Activated CD8-positive, alpha-beta memory T cell treated with anti-CD3 and anti-CD28 coated beads for 24 hours (primary cell): ENCODE measurements around the gene RIBC2.
A peak's percentile ranks its signal among the peaks of the same experiment; 100 is the strongest.
"Not testable (repeated sequence)": the region's sequence is repeated elsewhere in the genome, so short reads cannot be mapped to it uniquely, and the experiment has no call there.

Experiments
- DNase-seq: peaks from one replicate; pipeline ENCODE4 v3.0.0-alpha.2; 2020

The RIBC2 gene, protein sequence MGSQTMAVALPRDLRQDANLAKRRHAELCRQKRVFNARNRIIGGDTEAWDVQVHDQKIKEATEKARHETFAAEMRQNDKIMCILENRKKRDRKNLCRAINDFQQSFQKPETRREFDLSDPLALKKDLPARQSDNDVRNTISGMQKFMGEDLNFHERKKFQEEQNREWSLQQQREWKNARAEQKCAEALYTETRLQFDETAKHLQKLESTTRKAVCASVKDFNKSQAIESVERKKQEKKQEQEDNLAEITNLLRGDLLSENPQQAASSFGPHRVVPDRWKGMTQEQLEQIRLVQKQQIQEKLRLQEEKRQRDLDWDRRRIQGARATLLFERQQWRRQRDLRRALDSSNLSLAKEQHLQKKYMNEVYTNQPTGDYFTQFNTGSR

DNA sequence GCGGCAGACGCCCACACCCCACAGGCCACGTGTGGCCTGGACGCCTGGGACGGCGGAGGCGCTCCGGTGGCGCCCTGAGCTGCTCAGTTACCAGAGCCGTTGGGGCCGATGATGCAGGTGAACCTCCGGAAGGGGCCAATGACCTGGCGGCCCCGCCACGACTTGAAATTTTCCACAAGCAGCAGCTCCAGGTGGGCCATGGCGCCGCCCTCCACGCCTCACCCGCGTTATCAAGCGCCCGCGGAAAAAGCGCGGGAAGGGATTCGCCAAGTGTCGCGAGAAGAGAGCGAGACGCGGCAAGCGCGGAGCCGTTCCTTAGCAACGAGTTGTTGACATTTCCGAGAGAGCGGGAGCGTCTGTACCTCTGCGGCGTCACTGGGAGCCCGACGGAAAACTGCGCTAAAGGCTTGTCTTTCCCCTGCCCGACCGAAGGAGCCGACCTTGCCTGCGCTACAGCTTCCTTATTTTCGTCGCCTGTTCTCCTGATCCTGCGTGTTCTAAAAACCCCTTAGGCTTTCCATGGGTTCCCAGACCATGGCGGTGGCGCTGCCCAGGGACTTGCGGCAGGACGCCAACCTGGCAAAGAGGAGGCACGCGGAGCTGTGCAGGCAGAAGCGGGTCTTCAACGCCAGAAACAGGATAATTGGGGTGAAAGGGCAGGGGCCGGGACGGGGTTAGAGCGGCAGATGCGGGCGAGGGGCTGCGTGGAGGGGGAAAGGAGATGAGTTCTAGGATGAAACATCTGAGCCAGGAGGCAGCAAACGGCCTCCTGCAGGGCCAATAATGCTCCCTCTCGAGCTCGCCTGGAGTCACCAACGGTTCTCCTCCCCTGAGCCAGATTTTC lies at the start of gene RIBC2, which contains the start of gene SMC1B:
Gene RIBC2 (plus strand): TSS at position 326 of the 844 bp plus-strand sequence. CDS start 194 bp downstream, at position 520.
Gene SMC1B (minus strand): TSS at position 232 of the 844 bp plus-strand sequence. CDS start 32 bp downstream, at position 200.
- peak; percentile 89 for DNase-seq

DNA sequence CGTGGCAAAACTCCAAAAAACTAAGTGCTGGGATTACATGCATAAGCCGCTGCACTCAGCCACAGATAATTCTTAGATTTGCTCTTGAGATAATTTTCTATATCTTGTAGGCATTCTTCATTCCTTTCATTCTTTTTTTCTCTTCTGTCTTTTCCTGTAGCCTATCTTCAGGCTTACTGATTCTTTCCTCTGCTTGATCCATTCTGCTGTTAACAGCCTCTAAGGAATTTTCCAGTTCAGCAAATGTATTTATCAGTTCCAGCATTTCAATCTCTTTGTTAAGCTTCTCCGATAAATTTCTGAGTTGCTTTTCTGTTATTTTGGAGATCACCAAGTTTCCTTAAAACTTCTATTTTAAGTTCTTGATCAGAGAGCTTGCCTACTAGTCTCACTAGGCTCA lies 46.8 kb upstream of the RIBC2 start:
- no peak for DNase-seq

DNA sequence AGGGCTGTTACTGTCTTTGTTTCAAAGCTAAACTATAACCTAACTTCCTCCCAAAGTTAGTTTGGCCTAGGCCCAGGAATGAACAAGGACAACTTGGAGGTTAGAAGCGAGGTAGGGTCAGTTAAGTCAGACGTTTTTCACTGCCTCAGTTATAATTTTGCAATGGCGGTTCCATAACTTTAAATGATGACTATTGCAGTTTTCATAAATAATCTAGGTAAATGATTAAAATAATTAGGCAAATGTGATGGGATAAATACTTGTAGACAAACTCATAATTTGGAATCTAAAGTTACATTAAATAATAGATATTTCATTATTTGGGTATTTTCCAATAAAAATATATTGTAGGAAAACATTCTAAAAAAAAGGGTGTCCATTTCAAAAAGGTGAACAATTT lies 39.9 kb upstream of the RIBC2 start:
- DNase-seq, result not testable (repeated sequence)

DNA sequence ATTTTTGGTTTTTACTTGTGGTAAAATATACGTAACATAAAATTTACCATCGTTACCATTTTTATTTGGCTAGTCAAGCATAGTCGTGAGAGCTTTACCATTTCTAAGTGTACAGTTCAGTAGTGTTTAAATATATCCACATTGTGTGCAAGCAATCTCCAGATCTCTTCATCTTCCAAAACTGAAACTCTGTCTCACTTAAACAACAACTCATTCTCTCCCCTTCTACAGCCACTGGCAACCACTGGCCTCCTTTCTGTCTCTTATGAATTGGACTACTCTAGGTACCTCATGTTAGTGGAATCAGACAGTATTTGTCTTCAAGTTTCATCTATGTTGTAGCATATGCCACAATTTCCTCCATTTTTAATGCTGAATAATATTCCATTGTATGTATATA lies 37.5 kb upstream of the RIBC2 start:
- no peak for DNase-seq

DNA sequence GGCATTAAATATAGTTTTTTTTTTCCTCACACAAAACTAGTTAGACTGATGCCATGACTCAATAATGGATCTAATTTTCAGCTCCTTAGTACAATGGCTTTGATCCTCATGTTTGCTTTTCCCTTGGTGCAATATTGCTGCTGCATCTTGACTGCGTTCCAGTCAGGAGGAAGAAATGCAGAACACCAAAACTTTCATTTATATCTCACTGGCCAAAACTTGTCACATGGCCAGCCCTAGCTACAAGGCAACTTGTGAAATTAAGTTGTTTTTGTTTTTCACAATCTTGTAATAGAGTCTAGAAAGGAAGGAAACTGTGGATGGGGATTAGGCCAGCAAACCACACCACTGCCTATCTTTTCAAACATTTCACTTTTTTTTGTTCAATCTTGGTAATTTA lies 36.8 kb upstream of the RIBC2 start:
- DNase-seq, result no peak

DNA sequence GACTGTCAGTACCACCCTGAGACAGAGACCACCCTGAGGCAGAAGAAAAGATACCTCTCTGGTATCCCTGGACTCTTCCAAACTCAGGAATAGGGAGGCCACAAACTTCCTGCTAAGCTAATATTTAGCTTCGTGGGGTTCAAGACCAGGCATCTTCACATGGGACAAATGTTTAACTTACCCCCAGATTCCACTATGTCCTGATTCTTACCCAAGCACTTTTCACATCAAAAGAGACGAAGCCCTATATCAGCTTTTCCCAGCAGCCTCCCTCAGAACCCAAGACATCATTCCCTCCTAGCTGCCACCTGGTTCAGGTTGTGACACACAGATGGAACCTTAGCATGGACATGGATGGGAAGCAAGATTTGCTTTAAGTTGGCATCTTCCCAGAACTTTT lies 32.1 kb upstream of the RIBC2 start:
- DNase-seq, result no peak

DNA sequence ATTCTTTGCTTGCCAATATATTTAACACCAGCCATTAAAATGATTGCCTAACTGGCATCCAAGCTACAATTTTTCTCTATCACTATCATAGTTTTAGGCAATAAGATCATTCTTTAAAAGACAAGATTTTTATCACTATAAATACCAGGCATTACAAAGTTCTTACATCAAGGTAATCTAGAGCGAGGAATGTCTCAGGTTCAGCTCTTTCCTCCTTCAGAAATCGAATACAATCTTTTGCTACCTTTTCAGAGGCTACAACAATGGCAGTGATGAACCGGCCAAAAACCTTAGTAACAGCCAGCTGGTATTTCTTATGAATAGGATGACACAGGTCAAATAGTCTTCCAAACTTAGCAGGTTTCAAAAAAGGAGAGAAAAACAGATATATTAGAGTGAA lies 23.9 kb upstream of the RIBC2 start:
- no peak for DNase-seq

DNA sequence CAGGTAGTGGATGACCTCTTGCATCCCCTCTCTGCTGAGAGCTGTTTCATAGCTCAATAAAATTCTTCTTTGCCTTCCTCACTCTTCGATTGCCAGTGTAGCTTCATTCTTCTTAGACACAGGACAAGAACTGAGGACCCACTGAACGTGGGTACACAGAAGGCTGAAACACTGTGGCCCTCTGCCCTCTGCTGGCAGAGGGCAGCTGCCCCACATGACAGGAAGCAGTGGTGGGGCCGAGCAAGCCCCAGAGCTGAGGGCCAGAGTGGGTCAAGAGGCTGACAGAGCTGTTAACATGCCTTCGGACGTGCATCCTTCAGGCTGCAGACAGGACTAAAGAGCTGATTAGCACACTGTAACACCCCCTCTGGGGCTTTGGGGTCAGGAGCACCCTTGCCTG lies 15.7 kb upstream of the RIBC2 start:
- no peak for DNase-seq

DNA sequence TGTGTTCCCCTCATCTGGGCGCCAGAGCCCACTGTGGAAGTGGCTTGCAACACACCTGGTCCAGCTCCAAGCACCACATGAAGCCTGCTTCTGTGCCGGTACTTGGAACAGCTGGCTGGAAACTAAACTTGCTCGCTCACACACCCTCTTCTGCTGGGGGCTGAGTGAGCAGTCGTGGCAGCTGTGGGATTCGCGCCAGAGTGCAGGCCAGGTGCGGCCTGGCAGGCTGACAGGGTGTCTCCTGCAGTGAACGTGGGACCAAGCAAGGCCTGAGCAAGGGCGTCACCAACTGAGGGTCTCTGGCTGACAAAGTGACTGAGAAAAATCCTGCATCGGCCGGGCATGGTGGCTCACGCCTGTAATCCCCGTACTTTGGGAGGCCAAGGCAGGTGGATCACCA lies 15.3 kb upstream of the RIBC2 start:
- no peak for DNase-seq

DNA sequence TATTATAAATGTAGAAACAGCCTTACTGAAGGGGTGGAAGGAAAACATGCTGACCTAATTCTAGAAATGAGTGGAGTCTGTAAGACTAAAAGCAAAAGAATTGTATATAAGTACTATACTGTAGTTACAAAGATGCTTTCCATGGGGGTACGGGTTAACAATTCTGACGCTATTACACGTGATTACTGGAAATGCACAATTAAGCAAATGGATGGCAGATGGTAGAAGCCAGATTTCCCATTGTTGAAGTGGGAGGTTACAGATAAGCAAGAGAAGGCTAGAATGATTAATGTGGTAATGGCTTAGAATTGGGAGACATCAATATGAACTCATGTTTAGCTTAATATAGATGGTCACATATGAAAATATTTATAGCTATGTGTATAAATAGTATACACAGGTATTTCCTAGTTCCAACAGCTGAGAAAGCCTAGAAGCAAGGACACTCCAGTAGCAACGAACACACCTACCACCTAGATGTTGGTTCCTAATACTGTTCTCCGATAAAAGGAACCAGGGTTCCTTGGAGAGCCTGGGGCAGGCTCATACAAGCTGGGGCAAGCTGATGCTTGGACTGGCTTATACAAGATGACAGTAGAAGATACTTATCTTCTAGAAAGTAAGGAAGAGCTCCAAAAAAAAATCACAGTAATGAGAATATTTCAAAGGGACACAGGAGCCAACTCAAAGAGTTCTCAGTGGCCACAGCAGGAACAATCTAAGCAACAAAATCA lies 13.6 kb upstream of the RIBC2 start:
- DNase-seq, result no peak

DNA sequence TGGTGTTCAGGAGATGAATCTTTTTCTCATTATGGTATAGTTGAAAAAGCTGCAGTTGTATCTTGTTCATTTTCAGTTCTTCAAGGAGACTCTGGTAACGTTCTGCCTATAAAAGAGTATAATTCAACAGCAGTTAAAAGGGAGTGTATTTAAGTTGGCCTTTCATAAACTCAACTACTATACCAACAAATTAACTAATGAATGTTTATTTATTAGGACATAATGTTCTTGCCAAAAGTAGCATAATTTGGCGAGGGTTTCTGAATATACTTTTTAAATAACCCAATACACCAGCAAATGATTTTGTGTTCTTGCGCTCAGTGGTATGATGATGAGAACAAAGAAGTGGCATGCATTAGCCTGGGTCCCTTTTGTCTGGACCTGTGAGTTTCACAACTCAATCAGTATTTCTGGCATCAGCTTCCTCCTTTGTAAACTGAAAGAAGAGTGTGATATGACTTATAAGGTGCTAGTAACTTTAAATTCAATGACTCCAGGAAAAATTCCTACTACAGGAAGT lies 11.0 kb upstream of the RIBC2 start:
- no peak for DNase-seq

DNA sequence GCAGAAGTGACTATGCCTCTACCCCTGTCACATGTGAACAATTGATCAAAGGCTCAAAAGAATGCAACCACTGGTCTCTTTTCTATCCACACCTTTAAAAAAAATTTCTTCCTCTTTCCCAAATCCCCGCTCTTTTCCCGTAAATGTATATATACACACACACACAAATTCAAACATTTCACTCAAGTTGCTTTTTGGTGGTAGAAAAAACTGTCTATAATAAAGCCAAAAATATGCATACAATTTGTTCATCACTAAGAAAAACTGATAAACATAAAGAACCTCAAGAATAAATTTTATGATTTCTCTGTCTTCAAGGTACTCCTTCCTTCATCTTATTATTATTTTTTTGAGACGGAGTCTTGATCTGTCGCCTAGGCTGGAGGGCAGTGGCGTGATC lies 5.7 kb upstream of the RIBC2 start:
- DNase-seq, result no peak

DNA sequence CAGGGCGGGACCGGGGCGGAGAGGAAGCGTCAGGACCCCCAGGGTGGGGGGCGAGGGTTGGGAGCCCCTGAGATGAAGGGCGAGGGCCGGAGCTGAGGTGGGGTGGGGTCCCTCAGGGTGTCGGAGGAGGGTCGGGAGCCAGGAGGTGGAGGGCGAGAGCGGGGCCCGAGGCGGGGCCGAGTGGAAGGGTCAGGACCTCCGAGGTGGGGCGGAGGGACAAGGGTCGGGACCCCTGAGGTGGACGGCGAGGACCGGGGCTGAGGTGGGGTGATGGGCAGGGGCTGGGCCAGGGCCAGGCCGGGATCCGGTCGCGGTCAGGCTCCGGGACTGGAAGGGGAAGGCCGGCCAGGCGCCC lies 503 bp upstream of the RIBC2 start:
- no peak for DNase-seq

DNA sequence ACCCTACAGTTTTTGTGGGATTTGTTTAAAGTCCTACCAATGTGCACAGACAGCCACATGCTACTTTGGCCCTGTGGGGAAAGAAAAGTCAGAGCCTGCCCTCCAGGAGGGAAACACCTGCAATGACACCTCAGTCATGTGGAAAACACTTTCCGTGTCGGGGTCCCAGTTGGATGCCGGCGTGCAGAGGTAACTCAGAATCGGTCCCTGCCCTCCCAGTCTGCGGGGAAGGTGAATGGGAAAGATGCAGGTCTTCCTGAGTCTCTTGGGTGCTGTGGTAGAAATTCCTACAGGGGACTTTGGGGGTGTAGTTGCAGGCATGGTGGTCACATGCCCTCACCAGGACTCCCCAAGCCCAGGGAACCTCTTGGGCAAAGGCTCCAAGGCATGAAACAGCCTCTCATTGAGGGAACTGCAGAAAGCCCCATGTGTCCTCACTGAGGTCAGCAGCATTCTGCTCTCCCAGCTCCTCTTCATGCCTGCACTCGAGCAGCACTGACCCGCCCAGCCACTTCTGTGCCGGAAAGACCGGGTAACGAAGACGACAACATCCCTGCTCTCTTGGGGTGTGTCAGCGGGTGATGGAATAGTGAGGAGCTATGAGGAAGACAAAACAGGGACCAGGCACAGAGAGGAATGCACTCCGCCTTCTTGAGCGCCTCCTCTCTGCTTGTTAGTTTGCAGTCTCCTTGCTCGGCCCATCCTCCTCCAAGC lies 4.7 kb downstream of the RIBC2 start:
- peak; percentile 44 for DNase-seq

DNA sequence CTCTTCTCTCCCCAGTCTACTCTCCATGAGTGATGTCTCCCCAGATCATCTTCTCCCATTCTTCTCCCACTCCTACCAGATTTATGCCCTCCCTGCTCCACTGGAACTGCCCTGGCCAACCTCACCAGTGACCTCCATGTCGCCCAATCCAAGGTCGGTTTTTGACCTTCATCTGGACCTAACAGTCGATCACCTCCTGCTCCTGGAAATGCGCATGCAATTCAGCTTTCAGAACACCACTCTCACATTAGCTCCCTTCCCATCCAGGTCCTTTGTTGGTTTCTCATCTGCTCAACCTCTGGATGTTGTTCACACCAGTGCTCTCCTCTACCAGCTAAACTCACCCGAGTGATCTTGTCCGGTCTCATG lies 5.3 kb downstream of the RIBC2 start:
- no peak for DNase-seq

DNA sequence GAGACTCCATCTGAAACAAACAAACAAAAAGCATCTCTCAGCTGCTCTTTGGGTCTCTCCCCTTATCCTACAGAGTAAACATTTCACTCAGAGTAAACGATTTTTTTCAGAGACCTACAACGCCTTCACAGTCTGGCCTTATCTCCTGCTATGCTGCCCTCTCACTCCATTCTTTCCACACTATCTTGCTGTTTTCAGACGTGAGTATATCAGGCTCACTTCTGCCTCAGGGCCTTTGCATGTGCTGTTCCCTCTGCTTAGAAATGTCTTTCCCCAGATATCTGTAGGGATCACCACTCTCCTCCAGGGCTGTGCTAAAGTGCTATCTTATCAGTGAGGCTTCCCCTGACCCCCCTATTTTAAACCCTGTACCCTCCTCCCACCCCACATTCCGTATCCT lies 6.5 kb downstream of the RIBC2 start:
- no peak for DNase-seq

DNA sequence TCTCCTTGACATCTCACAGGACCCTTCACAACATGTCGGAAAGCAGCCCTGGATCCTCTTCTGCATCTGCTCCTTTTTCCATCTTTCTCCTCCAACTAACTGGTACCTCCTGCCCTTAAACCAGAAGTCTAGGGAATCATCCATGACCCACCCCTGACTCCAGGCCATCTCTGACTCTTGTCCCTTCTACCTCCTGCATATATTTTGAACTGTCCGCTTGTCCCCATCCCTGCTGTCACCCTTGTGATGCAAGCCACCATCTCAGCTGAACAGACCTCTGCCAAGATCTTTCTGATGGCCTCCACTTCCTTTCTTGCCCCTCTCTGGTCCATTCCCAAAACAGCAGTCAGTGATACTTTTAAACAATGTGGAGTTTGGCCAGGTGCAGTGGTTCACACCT lies 7.0 kb downstream of the RIBC2 start:
- no peak for DNase-seq

DNA sequence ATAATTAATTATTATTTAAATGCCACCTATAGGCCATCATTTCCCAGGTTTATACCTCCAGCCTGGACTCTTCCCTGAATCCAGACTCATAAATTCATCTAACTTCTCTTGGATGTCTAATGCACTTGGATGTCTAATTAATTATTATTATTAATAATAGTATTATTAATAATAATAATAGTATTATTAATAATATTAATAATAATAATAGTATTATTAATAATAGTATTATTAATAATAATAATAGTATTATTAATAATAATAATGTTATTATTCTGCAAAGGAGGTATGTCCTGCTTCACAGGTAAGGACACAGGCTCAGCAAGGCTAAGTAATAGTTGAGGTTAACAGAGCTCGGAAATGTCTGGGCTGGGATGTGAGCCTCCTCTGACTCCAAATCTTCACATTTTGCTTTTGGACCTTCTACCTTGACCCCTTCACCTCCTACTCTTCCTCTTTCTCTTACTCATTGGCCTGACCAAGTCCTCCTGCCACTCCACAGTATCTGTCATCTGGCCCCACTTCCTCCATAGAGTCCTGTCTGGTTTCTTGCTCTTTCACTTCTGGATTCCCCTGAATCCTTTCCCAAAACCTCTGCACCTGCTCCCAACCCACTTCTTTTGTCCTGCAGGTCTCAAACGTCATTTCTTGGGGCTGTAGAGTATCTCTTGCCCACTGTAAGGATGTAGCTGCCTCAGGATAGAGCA lies 8.0 kb downstream of the RIBC2 start:
- DNase-seq, result no peak

DNA sequence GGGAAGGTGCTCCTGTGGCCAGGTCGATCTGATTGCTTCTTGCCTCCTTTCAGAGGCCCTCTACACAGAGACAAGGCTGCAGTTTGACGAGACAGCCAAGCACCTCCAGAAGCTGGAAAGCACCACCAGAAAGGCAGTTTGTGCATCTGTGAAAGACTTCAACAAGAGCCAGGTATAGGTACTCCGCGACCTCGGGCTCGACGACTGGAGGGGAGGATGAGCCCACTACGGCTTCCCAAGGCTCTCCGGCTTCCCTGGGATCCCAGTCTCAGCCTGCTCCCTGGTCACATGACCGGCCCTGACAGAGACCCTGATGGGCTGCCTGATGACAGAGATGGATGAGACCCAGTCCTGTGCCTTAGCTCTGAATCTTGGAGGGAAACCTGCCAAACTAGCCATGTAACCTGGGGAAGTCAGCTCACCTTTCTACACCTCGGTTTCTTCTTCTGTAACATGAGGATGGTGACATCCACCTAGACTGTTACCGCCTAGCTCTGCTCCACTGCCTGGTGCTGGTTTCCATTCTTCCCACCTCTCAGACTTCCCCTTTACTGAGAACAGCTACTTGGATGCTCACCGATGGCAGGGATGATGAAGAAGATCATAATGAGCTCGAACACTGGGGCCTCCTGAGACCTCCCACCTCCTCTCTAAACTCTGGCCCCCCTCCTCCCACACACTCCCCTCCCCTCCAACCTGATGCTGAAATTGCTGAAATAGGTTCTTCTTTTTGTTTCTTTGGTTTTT lies 8.9 kb downstream of the RIBC2 start:
- peak; percentile 45 for DNase-seq

DNA sequence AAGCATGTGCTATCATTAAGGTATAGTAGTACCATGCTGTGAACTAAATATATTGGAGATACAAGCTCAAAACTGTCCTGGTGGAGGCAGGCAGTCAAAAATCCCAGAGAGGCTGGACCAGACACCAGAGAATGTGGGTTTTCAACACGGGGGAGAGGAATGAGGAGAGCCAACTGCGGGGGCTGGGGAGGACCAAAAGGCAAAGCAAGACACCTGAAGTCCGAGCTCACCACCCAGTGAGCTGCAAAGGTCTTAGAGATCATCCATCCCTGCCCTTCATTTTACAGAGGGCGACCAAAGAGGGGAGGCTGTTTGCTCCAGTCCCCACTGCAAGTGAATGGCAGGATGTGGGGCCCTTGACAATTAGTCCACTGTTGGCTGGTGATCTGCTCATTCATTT lies 10.0 kb downstream of the RIBC2 start:
- DNase-seq, result peak; percentile 40

DNA sequence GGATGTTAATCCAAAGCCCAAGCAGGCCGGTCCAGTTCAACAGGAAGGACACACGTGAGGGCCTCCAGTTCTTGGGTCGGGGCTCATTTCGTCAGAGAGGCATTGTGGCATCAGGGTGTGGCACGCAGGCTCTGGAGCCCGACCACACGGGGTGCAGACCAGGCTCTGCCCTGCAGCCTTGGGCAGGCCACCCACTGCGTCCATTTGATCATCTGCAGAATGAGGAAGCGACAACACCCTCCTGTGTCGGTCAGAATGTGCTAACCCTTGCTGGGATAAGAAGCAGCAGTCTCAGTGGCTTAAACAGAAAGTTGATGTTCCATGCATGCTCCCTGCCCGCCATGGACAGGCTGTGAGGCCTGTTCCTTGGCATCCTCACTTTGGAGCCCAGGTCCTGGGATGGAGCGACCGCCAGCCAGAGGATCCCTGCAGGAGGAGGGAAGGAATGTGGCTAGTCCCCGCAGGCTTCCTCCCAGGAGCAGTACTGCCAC lies 10.8 kb downstream of the RIBC2 start:
- peak; percentile 44 for DNase-seq
